ENCODE data around the gene ELF1.

DNA sequence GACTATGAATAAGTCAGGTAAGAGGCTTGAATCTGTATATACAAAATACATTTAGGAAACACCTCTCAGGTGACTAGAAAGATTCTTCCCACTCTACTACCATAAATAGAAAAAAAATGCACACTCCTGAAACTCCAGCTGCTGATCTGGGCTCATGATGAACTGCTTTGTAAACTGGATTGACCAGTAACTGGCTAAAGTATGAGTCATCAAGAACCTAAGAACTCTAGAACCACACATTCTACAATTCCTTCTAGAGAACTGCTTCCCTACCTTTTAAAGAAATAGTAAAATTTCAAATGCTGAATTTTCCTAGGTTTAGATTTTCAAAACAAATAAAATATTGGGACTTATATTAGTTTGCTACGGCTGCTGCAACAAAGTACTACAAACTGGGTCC lies 55.2 kb downstream of the ELF1 start:
- TF ChIP-seq, protein P1, sequence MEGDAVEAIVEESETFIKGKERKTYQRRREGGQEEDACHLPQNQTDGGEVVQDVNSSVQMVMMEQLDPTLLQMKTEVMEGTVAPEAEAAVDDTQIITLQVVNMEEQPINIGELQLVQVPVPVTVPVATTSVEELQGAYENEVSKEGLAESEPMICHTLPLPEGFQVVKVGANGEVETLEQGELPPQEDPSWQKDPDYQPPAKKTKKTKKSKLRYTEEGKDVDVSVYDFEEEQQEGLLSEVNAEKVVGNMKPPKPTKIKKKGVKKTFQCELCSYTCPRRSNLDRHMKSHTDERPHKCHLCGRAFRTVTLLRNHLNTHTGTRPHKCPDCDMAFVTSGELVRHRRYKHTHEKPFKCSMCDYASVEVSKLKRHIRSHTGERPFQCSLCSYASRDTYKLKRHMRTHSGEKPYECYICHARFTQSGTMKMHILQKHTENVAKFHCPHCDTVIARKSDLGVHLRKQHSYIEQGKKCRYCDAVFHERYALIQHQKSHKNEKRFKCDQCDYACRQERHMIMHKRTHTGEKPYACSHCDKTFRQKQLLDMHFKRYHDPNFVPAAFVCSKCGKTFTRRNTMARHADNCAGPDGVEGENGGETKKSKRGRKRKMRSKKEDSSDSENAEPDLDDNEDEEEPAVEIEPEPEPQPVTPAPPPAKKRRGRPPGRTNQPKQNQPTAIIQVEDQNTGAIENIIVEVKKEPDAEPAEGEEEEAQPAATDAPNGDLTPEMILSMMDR (IDR thresholded peaks at IDR 0.05): no peak
- TF ChIP-seq EP300 (IDR thresholded peaks at IDR 0.05) (no peak), POLR2A (IDR thresholded peaks at IDR 0.05) (no peak)

Data from ovary (tissue), 3 donors.